PC-3 (cell line): ENCODE measurements around the gene KIDINS220. TPM values are rescaled to one million over a fixed set of nuclear protein-coding genes. Genes with fewer than 3 reads are reported as not detected.

Source experiments
- ATAC-seq: fragments of 200-7000 bp; cut with Tn5 transposase; 2 replicates; pipeline ENCODE4 v1.9.1; 2020; ENCODE audit warnings: mild to moderate bottlenecking, moderate library complexity
- BruUV-seq: library from RNA; stranded (reverse); fragments of 400-500 nt; replicated peaks from 2 replicates; lab custom pipeline; 2021; lab: Mats Ljungman, UMichigan
- CTCF ChIA-PET: fragments of 300-600 bp; sonication (Branson Sonifier 250); formaldehyde crosslinking; loops from one replicate; lab custom pipeline; 2022; ENCODE audit warnings: antibody characterized with exemption; lab: Charles Lee
- POLR2A ChIA-PET: fragments of 300-600 bp; sonication (Branson Sonifier 250); formaldehyde crosslinking; loops from one replicate; lab custom pipeline; 2022; ENCODE audit warnings: antibody characterized with exemption; ENCODE audit not compliant: unreplicated experiment; lab: Charles Lee
- DNase-seq: peaks from one replicate; pipeline ENCODE4 v3.0.0-alpha.2; 2015
- H2AFZ ChIP-seq: fragments of 300-600 bp; sonication (generic); 2 replicates; pipeline ENCODE4 v1.6.0; 2016; ENCODE audit warnings: antibody characterized with exemption, low read length
- H3F3A ChIP-seq: fragments of 300-600 bp; sonication (generic); one replicate; pipeline ENCODE4 v1.6.0; 2017; ENCODE audit warnings: antibody characterized with exemption, low read length, control low read depth, mild to moderate bottlenecking; ENCODE audit not compliant: unreplicated experiment
- H3K27ac ChIP-seq: fragments of 300-600 bp; sonication (generic); 2 replicates; pipeline ENCODE4 v1.5.1; 2016; ENCODE audit warnings: mild to moderate bottlenecking, low read length
- H3K27me3 ChIP-seq: fragments of 300-600 bp; sonication (generic); 2 replicates; pipeline ENCODE4 v1.6.1; 2016; ENCODE audit warnings: low read length, mixed read lengths
- H3K36me3 ChIP-seq: fragments of 300-600 bp; sonication (generic); 2 replicates; pipeline ENCODE4 v1.6.1; 2016; ENCODE audit warnings: low read depth, mixed run types, low read length, mixed read lengths
- H3K4me1 ChIP-seq: fragments of 300-600 bp; sonication (generic); 2 replicates; pipeline ENCODE4 v1.5.1; 2016; ENCODE audit warnings: low read length; ENCODE audit not compliant: insufficient read depth
- H3K4me2 ChIP-seq: fragments of 300-600 bp; sonication (generic); 2 replicates; pipeline ENCODE4 v1.6.0; 2016; ENCODE audit warnings: low read length
- H3K4me3 ChIP-seq: fragments of 300-600 bp; sonication (generic); 2 replicates; pipeline ENCODE4 v1.5.1; 2016; ENCODE audit warnings: mild to moderate bottlenecking, low read length, mixed read lengths
- H3K79me2 ChIP-seq: fragments of 300-600 bp; sonication (generic); 2 replicates; pipeline ENCODE4 v1.6.1; 2017; ENCODE audit warnings: low read length, mixed read lengths
- H3K9ac ChIP-seq: fragments of 300-600 bp; sonication (generic); 2 replicates; pipeline ENCODE4 v1.6.0; 2016; ENCODE audit warnings: mild to moderate bottlenecking, low read length
- H3K9me2 ChIP-seq: fragments of 300-600 bp; sonication (generic); replicated peaks from 2 replicates; pipeline ENCODE4 v1.6.1; 2016; ENCODE audit warnings: mixed run types, low read length, mixed read lengths
- H3K9me3 ChIP-seq: fragments of 300-600 bp; sonication (generic); 2 replicates; pipeline ENCODE4 v1.6.1; 2016; ENCODE audit warnings: low read length, mixed read lengths
- H4K20me1 ChIP-seq: fragments of 300-600 bp; sonication (generic); 2 replicates; pipeline ENCODE4 v1.6.1; 2016; ENCODE audit warnings: low read length, mixed read lengths
- EZH2 ChIP-seq: fragments of 300-600 bp; sonication (generic); IDR thresholded peaks from one replicate; pipeline ENCODE4 v1.6.1; 2017; ENCODE audit warnings: antibody characterized with exemption, mild to moderate bottlenecking, low read length; ENCODE audit not compliant: unreplicated experiment
- EZH2phosphoT487 ChIP-seq: fragments of 300-600 bp; sonication (generic); IDR thresholded peaks from 2 replicates; pipeline ENCODE4 v1.6.1; 2018; ENCODE audit warnings: mild to moderate bottlenecking, antibody characterized with exemption, low read length, borderline replicate concordance
- intact Hi-C: fragments of 100-400 bp; cut with micrococcal nuclease; formaldehyde crosslinking; loops from 2 replicates; pipeline ENCODE4 v1.9.0; 2023
- total RNA-seq: library from RNA; depleted of rRNA; stranded (reverse); fragments of >200 nt; gene quantifications from 2 replicates; pipeline ENCODE4 v1.2.3, GENCODE V29; 2014
- TF ChIP-seq, protein P1 (sequence below): fragments of 300-600 bp; sonication (generic); conservative IDR thresholded peaks from 2 replicates; pipeline ENCODE4 v1.5.1; 2017; ENCODE audit warnings: antibody characterized with exemption, low read depth, mild to moderate bottlenecking, low read length

The KIDINS220 gene
- total RNA-seq, 1 experiment from 2014 or later, result 37.6 TPM

GRCh38 chr2:8858264-8858663 is 20.9 kb upstream of the KIDINS220 start:
- TF ChIP-seq EZH2 (no peak), EZH2phosphoT487 (no peak)
- Histone ChIP-seq H3K27me3 (no peaks in the 10 kb centered on the region), H3K27ac (no peak overlapping the region), H3K36me3 (no peaks in the 10 kb centered on the region), H3K9me2 (no peaks in the 10 kb centered on the region), H3K9me3 (no peaks in the 10 kb centered on the region), H3K4me2 (no peak overlapping the region), H3K79me2 (no peaks in the 10 kb centered on the region), H3K9ac (no peak overlapping the region), H3F3A (no peaks in the 10 kb centered on the region), H3K4me1 (no peaks in the 10 kb centered on the region), H3K4me3 (no peak overlapping the region), H4K20me1 (no peaks in the 10 kb centered on the region), H2AFZ (no peak overlapping the region)
- intact Hi-C loops, result no loop called here
- ChIA-PET POLR2A (no interaction called here), CTCF (no interaction called here)
- DNase-seq (no peak), ATAC-seq (no peak)
- BruUV-seq, result TSS peak; percentile 43

GRCh38 chr2:8857709-8858108 is 20.3 kb upstream of the KIDINS220 start:
- H3K27me3 ChIP-seq, result no peaks in the 10 kb centered on the region
- DNase-seq (no peak), ATAC-seq (no peak)
- H3K4me1 ChIP-seq, result no peaks in the 10 kb centered on the region
- ChIA-PET CTCF (no interaction called here), POLR2A (no interaction called here)
- no peaks in the 10 kb centered on the region for H3K9me3 ChIP-seq
- H3K9me2 ChIP-seq, result no peaks in the 10 kb centered on the region
- H3K36me3 ChIP-seq, result no peaks in the 10 kb centered on the region
- intact Hi-C loops, result no loop called here
- BruUV-seq, result no TSS peak
- no peaks in the 10 kb centered on the region for H4K20me1 ChIP-seq
- no peak overlapping the region for H3K9ac ChIP-seq
- no peak overlapping the region for H3K4me2 ChIP-seq
- H3K79me2 ChIP-seq, result no peaks in the 10 kb centered on the region
- no peak overlapping the region for H3K4me3 ChIP-seq
- no peak overlapping the region for H2AFZ ChIP-seq
- no peak for TF ChIP-seq EZH2
- TF ChIP-seq, protein P1, sequence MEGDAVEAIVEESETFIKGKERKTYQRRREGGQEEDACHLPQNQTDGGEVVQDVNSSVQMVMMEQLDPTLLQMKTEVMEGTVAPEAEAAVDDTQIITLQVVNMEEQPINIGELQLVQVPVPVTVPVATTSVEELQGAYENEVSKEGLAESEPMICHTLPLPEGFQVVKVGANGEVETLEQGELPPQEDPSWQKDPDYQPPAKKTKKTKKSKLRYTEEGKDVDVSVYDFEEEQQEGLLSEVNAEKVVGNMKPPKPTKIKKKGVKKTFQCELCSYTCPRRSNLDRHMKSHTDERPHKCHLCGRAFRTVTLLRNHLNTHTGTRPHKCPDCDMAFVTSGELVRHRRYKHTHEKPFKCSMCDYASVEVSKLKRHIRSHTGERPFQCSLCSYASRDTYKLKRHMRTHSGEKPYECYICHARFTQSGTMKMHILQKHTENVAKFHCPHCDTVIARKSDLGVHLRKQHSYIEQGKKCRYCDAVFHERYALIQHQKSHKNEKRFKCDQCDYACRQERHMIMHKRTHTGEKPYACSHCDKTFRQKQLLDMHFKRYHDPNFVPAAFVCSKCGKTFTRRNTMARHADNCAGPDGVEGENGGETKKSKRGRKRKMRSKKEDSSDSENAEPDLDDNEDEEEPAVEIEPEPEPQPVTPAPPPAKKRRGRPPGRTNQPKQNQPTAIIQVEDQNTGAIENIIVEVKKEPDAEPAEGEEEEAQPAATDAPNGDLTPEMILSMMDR, result no peak
- no peak for TF ChIP-seq EZH2phosphoT487
- no peaks in the 10 kb centered on the region for H3F3A ChIP-seq
- no peak overlapping the region for H3K27ac ChIP-seq

GRCh38 chr2:8856176-8856575 is 18.8 kb upstream of the KIDINS220 start:
- no peaks in the 10 kb centered on the region for H3K36me3 ChIP-seq
- H3K4me2 ChIP-seq, result no peak overlapping the region
- ChIA-PET POLR2A (no interaction called here), CTCF (no interaction called here)
- H3K9ac ChIP-seq, result no peak overlapping the region
- H3K79me2 ChIP-seq, result no peaks in the 10 kb centered on the region
- DNase-seq (no peak), ATAC-seq (no peak)
- H3K27me3 ChIP-seq, result no peaks in the 10 kb centered on the region
- no peaks in the 10 kb centered on the region for H3F3A ChIP-seq
- H2AFZ ChIP-seq, result no peak overlapping the region
- TF ChIP-seq, protein P1, result no peak
- TF ChIP-seq EZH2, result no peak
- TF ChIP-seq EZH2phosphoT487, result no peak
- no peaks in the 10 kb centered on the region for H4K20me1 ChIP-seq
- no peaks in the 10 kb centered on the region for H3K9me2 ChIP-seq
- no TSS peak for BruUV-seq
- H3K9me3 ChIP-seq, result no peaks in the 10 kb centered on the region
- no peak overlapping the region for H3K27ac ChIP-seq
- H3K4me3 ChIP-seq, result no peak overlapping the region
- no peaks in the 10 kb centered on the region for H3K4me1 ChIP-seq
- intact Hi-C loops, result no loop called here
